ENCODE data around the gene GLCCI1.
A peak's percentile ranks its signal among the peaks of the same experiment; 100 is the strongest.

Gene GLCCI1

GRCh38 chr7:7977774-7978173, 9.2 kb downstream of the GLCCI1 start:
- Histone ChIP-seq H3K27ac (no peak overlapping the region), H3K27me3 (no peaks in the 10 kb centered on the region), H3K36me3 (0 out of 22 replicates have a peak, but pooled peaks cover 0 to 8% (median 0%) of the 10 kb centered on the region in 11 experiments), H3K9me3 (replicated peaks in 1 of 11) (no peaks in the 10 kb centered on the region), H3K4me3 (no peak overlapping the region), H3K4me1 (peaks cover 5 to 18% (median 11%) of the 10 kb centered on the region in 10 experiments; a peak in 16 of 20 replicates), H3K9ac (no peak overlapping the region), H3K4me2 (peak overlapping the region in 2 of 11 experiments; percentile 16 to 29; a peak in 2 of 22 replicates), H4K20me1 (no peaks in the 10 kb centered on the region)
- TF ChIP-seq Cebpa-rat (IDR thresholded peaks at IDR 0.05): no peak

GRCh38 chr7:7978860-7979259, 10.3 kb downstream of the GLCCI1 start:
- H3K36me3 ChIP-seq: 0 out of 22 replicates have a peak, but pooled peaks cover 0 to 8% (median 0%) of the 10 kb centered on the region in 11 experiments
- H3K27ac ChIP-seq: no peak overlapping the region
- TF ChIP-seq Cebpa-rat (IDR thresholded peaks at IDR 0.05): no peak
- peaks cover 0 to 11% (median 5%) of the 10 kb centered on the region in 10 experiments; a peak in 12 of 20 replicates for H3K4me1 ChIP-seq
- H4K20me1 ChIP-seq: no peaks in the 10 kb centered on the region
- H3K4me2 ChIP-seq: no peak overlapping the region
- H3K9me3 ChIP-seq (replicated peaks in 1 of 11): no peaks in the 10 kb centered on the region
- H3K4me3 ChIP-seq: no peak overlapping the region
- H3K9ac ChIP-seq: no peak overlapping the region
- no peaks in the 10 kb centered on the region for H3K27me3 ChIP-seq

GRCh38 chr7:7979558-7979957, 11.0 kb downstream of the GLCCI1 start:
- Histone ChIP-seq H3K27me3 (no peaks in the 10 kb centered on the region), H3K4me3 (no peak overlapping the region), H3K4me2 (no peak overlapping the region), H3K4me1 (peaks cover 0 to 11% (median 5%) of the 10 kb centered on the region in 10 experiments; a peak in 12 of 20 replicates), H3K9ac (no peak overlapping the region), H3K36me3 (0 out of 22 replicates have a peak, but pooled peaks cover 0 to 8% (median 0%) of the 10 kb centered on the region in 11 experiments), H4K20me1 (no peaks in the 10 kb centered on the region), H3K27ac (no peak overlapping the region), H3K9me3 (replicated peaks in 1 of 11) (no peaks in the 10 kb centered on the region)
- no peak for TF ChIP-seq Cebpa-rat (IDR thresholded peaks at IDR 0.05)

- no peaks in the 10 kb centered on the region for H4K20me1 ChIP-seq
- H3K9me3 ChIP-seq (replicated peaks in 1 of 11): no peaks in the 10 kb centered on the region
- no peak for TF ChIP-seq Cebpa-rat (IDR thresholded peaks at IDR 0.05)
- H3K9ac ChIP-seq: no peak overlapping the region
- H3K4me2 ChIP-seq: no peak overlapping the region
- no peak overlapping the region for H3K4me3 ChIP-seq
- H3K36me3 ChIP-seq: 0 out of 22 replicates have a peak, but pooled peaks cover 0 to 8% (median 0%) of the 10 kb centered on the region in 11 experiments
- no peaks in the 10 kb centered on the region for H3K27me3 ChIP-seq
- H3K4me1 ChIP-seq: peaks cover 0 to 11% (median 5%) of the 10 kb centered on the region in 10 experiments; a peak in 12 of 20 replicates
- H3K27ac ChIP-seq: no peak overlapping the region
Observed at GRCh38 chr7:7980134-7980533, 11.5 kb downstream of the GLCCI1 start.

- H3K4me2 ChIP-seq: no peak overlapping the region
- no peaks in the 10 kb centered on the region for H3K27me3 ChIP-seq
- H4K20me1 ChIP-seq: no peaks in the 10 kb centered on the region
- no peak for TF ChIP-seq Cebpa-rat (IDR thresholded peaks at IDR 0.05)
- H3K9ac ChIP-seq: no peak overlapping the region
- H3K4me1 ChIP-seq: peaks cover 0 to under 1% (median 0%) of the 10 kb centered on the region in 10 experiments; a peak in 3 of 20 replicates
- no peak overlapping the region for H3K27ac ChIP-seq
- no peaks in the 10 kb centered on the region for H3K9me3 ChIP-seq (replicated peaks in 1 of 11)
- H3K4me3 ChIP-seq: no peak overlapping the region
- H3K36me3 ChIP-seq: 0 out of 22 replicates have a peak, but pooled peaks cover 0 to 8% (median 0%) of the 10 kb centered on the region in 11 experiments
Observed at GRCh38 chr7:7982904-7983303, 14.3 kb downstream of the GLCCI1 start.

GRCh38 chr7:7984424-7984823, 15.8 kb downstream of the GLCCI1 start:
- H3K4me1 ChIP-seq: peaks cover 0 to 8% (median 0%) of the 10 kb centered on the region in 10 experiments; a peak in 5 of 20 replicates
- H3K4me2 ChIP-seq: no peak overlapping the region
- no peak overlapping the region for H3K9ac ChIP-seq
- H3K9me3 ChIP-seq (replicated peaks in 1 of 11): no peaks in the 10 kb centered on the region
- H3K27me3 ChIP-seq: no peaks in the 10 kb centered on the region
- 0 out of 22 replicates have a peak, but pooled peaks cover 0 to 8% (median 0%) of the 10 kb centered on the region in 11 experiments for H3K36me3 ChIP-seq
- no peaks in the 10 kb centered on the region for H4K20me1 ChIP-seq
- no peak for TF ChIP-seq Cebpa-rat (IDR thresholded peaks at IDR 0.05)
- H3K4me3 ChIP-seq: no peak overlapping the region
- no peak overlapping the region for H3K27ac ChIP-seq

- peaks cover 0 to 10% (median 0%) of the 10 kb centered on the region in 11 experiments; a peak in 5 of 22 replicates for H3K36me3 ChIP-seq
- H3K9ac ChIP-seq: no peak overlapping the region
- H3K4me1 ChIP-seq: peaks cover 0 to 14% (median 0%) of the 10 kb centered on the region in 10 experiments; a peak in 5 of 20 replicates
- H4K20me1 ChIP-seq: no peaks in the 10 kb centered on the region
- no peaks in the 10 kb centered on the region for H3K27me3 ChIP-seq
- peaks cover 17 to 34% (median 25%) of the 10 kb centered on the region in 11 experiments for H3K9me3 ChIP-seq (replicated peaks in 1 of 11)
- peak overlapping the region in 2 of 11 experiments; percentile 1 to 34; a peak in 2 of 22 replicates for H3K4me2 ChIP-seq
- H3K27ac ChIP-seq: no peak overlapping the region
- no peak for TF ChIP-seq Cebpa-rat (IDR thresholded peaks at IDR 0.05)
- no peak overlapping the region for H3K4me3 ChIP-seq
Observed at GRCh38 chr7:7988706-7989105, 20.1 kb downstream of the GLCCI1 start.

- Histone ChIP-seq H3K4me2 (peak overlapping the region in 6 of 11 experiments; percentile 1 to 41 (median 31); a peak in 8 of 22 replicates), H3K36me3 (peaks cover 0 to 11% (median 0%) of the 10 kb centered on the region in 11 experiments; a peak in 5 of 22 replicates), H3K27ac (no peak overlapping the region), H3K27me3 (no peaks in the 10 kb centered on the region), H3K4me3 (no peak overlapping the region), H4K20me1 (no peaks in the 10 kb centered on the region), H3K9me3 (replicated peaks in 1 of 11) (peaks cover 19 to 36% (median 29%) of the 10 kb centered on the region in 11 experiments), H3K4me1 (peaks cover 0 to 14% (median 0%) of the 10 kb centered on the region in 10 experiments; a peak in 5 of 20 replicates), H3K9ac (no peak overlapping the region)
- no peak for TF ChIP-seq Cebpa-rat (IDR thresholded peaks at IDR 0.05)
Observed at GRCh38 chr7:7989133-7989532, 20.5 kb downstream of the GLCCI1 start.

GRCh38 chr7:7989616-7990440, 21.2 kb downstream of the GLCCI1 start:
- Histone ChIP-seq H3K9ac (no peak overlapping the region; a peak in 2 of 22 replicates), H3K4me2 (peak overlapping the region in 8 of 11 experiments; percentile 1 to 41 (median 26); a peak in 9 of 22 replicates), H3K9me3 (replicated peaks in 1 of 11) (peaks cover 19 to 42% (median 35%) of the 10 kb centered on the region in 11 experiments), H3K27ac (no peak overlapping the region), H3K36me3 (peaks cover 0 to 16% (median 0%) of the 10 kb centered on the region in 11 experiments; a peak in 5 of 22 replicates), H3K4me1 (peaks cover 0 to 14% (median 0%) of the 10 kb centered on the region in 10 experiments; a peak in 5 of 20 replicates), H3K4me3 (no peak overlapping the region), H3K27me3 (no peaks in the 10 kb centered on the region), H4K20me1 (no peaks in the 10 kb centered on the region)
- TF ChIP-seq Cebpa-rat (IDR thresholded peaks at IDR 0.05): no peak

All from BLaER1 treated with 17β-estradiol and CSF1 and Interleukin-3, amounts not matched to agents 10 nM and 100 nM (cell line).